ENCODE results near the gene MAPRE2.

The MAPRE2 gene

DNA sequence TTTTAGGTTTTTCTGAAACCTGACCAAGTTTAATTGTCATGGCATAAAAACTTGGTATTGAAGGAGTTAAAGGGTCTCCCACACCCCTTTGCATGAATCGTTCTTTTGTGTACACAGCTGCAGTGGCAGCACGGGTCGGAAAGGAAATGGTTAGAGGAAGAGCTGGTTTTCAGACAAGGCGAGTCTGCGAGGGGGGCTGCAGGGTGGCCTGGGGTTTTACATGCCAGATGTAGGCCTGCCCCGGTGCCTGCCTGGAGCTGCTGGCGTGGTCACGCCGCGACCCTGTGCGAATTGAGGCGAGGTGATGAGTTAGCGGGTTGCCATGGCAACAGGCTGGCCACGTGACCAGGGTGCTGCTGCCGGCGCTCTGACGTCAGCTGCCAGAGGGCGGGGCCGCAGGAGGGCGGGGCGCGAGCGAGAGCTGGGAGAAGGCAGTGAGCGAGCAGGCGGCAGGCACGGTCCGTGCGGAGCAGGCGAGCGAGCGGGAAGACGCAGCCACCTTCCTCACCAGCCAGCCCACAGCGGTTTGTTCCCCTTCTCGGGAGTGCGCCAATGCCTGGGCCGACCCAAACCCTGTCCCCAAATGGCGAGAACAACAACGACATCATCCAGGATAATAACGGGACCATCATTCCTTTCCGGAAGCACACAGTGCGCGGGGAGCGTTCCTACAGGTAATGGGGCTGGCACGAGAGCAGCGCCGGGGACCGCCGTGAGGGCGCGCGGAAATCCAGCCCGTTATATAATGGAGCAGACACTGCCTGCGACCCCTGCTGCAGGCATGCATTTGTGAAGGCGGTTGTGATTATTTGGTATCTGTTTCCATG, at the start of gene MAPRE2:
Gene MAPRE2 (plus strand): TSS at position 426 of the 827 bp plus-strand sequence. CDS start 127 bp downstream, at position 553.
- DNase-seq (ENCODE audit: extremely low spot score, insufficient read length, low read depth): peak; percentile 94
- FAIRE-seq: peak; percentile 92

DNA sequence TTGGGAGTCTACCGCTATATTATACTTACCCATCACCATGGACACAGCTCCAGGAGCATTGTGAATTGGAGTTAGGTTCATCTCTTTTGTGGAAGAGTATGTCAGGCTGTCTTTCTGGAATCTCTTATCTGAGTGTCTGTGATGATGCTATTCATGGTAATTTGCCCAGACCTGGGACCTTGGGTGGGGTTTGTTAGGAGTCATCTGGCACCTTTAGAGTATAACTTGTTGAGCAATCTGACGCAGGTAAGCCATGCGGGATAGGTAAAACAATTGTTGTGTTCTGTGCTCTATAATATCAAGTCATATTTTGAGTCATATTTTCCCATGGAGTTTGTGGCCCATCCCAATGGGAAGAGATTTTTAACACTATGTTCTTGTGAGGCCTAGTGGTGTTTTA, 49.7 kb upstream of the MAPRE2 start:
- DNase-seq (ENCODE audit: extremely low spot score, insufficient read length, low read depth) (no peak), FAIRE-seq (no peak)

DNA sequence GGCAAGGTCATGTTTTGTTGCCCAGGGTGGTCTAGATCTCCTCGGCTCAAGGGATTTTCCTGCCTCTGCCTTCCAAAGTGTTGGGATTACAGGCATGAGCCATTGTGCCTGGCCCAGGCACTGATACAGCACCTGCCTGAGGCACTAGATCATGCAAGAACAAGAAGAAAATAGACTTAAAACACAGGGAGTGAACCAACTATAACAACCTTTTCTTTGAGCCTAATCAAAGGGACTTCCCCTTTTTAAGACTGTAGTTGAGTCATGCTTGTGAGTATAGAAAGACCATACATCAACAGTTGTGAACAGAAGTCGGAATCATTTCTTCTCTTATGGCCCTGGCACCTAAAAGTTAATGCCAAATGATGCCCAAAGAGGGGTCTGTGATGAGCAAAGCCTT, 47.9 kb upstream of the MAPRE2 start:
- DNase-seq (ENCODE audit: extremely low spot score, insufficient read length, low read depth) (no peak), FAIRE-seq (no peak)

DNA sequence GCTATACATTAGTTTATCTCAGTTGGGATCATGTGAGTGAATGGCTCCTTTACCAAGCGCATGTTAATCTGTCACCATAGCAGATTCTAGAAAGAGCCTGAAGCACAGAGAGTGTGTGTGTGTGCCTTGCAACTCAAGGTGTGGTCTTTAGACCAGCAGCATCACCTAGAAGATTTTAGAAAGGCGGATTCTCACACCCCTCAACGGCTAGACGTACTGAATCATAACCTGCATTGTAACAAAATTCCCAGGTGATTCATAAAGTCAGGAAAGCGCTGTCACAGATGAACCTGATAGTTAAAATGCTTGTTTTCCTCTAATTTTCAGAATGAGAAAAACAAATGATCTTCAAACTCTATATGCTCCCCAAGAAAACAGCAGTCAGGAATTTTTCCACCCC, 45.5 kb upstream of the MAPRE2 start:
- FAIRE-seq: no peak
- DNase-seq (ENCODE audit: extremely low spot score, insufficient read length, low read depth): no peak

DNA sequence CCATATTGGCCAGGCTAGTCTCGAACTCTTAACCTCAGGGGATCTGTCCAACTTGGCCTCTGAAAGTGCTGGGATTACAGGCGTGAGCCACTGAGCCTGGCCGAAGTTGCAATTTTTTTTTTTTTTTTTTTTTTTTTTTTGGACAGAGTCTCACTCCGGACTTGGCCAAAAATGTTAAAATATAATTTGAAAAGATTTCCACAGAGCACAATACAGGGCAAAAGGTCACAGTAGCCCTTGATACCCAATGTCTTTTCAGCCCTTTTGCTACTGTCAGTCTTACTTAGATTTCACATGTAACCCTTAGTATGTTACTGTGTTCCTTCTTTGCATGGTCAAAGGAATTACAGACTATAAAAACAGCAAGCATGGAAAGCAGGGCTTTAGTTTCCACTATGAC, 42.6 kb upstream of the MAPRE2 start:
- FAIRE-seq (no peak), DNase-seq (ENCODE audit: extremely low spot score, insufficient read length, low read depth) (no peak)

DNA sequence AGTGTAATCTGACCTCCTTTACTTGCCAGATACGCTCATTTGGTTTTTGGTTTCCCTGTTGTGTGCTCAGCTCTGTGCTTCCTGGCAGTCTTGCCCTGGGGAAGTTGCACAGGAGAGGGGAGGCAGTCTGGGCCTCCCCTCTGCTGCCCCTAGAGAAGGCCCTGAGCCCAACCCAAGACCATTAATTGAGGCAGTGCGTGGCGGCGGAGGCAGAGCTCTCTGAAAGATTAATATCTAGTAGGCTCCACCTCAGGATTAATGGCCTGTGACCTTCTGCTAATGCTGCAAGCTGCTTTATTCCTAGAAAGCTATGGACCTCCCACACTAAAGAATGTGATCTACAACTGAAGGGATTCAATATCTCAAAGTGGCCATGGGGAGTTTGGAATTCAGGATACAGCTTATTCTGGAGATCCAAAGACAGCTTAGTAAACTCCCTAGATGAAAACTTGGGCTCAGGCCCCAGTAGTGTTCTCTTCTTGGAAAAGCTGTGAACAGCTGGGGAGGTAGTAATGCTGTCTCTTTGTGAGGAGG, 41.4 kb upstream of the MAPRE2 start:
- FAIRE-seq (no peak), DNase-seq (ENCODE audit: extremely low spot score, insufficient read length, low read depth) (no peak)

DNA sequence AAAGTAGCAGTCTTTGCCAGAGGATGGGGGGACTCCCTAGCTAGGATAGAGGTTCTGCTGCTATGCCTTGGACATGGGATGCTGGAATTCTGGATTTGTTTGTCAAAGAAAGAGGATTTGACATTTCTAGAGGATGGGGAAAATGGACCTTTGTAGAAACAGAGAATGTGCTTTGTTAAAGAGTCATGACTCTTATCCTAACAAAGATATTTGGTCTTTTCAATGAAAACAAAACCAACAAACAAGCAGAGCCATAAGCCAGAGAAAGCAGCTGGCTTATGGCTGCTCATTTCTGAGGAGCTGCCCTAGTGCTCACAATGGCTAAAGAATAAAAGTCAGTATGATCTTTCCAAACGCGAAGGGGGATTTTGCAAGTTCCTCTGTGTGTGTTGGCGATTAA, 40.8 kb upstream of the MAPRE2 start:
- DNase-seq (ENCODE audit: extremely low spot score, insufficient read length, low read depth) (no peak), FAIRE-seq (no peak)

DNA sequence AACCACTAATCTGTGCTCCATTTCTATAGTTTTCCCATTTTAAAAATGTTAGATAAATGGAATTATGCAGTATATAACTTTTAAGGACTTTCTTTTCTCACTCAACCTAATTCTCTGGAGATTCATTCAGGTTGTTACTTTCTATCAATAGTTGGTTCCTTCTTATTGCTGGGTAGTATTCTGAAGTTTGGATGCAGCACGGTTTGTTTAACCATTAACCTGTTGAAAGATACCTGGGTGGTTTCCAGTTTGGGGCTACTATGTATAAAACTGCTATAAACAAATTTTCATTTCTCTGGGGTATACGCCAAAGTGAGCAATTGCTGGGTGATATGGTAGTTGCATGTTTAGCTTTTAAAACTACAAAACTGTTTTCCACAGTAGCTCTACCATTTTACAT, 39.1 kb upstream of the MAPRE2 start:
- DNase-seq (ENCODE audit: extremely low spot score, insufficient read length, low read depth): no peak
- FAIRE-seq: no peak

DNA sequence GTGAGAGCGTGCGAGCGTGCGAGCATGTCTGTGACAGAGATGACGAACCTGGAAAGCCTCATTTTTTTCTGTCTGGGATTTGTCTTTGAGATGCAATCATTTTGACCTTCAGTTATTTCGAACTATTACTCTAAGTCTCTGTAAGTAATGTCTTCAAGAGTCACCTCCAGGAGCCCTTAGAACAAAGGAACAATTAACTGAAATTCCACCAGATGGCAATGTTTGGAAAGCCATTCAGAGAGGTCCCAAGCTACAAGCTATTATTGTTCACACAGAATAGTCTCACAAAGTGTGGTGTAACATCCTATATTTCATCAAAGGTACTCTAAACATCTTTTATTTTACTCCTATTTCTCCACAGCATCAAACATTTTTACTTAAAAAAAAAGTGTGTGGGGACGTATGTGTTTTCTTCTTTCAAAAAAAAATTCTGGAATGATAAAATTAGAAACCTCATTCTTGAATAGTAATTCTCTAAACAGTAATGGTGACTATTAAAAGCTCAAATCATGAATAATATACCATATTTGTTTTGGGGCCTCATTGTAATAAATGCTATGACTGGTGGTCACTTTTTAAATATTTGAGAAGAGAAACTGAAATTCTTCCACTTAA, 35.1 kb upstream of the MAPRE2 start:
- FAIRE-seq: peak; percentile 76
- peak; percentile 20 for DNase-seq (ENCODE audit: extremely low spot score, insufficient read length, low read depth)

DNA sequence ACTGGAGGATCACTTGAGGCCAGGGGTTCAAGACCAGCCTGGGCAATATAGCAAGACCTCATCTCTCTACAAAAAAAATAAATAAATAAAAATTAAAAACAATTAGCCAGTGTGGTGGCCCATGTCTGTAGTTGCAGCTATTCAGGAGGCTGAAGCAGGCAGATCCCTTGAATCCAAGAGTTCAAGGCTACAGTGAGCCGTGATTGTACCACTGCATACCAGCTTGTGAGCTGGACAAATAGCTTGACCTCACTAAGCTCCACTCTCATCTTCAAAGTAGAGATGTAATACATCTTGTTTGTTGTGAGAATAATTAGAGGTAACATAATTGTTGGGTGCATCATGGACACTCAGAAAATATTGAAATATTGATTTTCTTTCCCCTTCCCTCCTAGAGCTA, 31.1 kb upstream of the MAPRE2 start:
- FAIRE-seq (no peak), DNase-seq (ENCODE audit: extremely low spot score, insufficient read length, low read depth) (no peak)

DNA sequence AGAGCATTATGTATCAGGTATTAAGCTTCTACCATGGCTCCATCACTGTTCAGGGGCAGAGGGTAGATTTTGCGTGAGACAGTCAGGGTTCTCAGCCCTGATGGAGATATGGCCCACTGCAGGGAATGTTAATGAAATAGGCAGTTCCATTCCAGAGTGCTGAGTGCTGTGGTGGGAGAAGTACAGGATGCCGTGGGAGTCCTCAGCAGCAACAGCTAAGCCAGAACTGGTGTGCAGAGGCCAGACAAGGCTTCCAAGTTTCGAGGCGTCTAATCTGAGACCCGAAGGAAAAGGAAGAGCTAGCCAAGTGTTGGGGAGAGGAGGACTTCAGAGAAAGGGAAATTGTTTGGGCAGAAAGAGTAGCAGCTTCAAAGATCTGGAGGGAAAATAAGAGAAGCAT, 30.2 kb upstream of the MAPRE2 start:
- FAIRE-seq: no peak
- no peak for DNase-seq (ENCODE audit: extremely low spot score, insufficient read length, low read depth)

DNA sequence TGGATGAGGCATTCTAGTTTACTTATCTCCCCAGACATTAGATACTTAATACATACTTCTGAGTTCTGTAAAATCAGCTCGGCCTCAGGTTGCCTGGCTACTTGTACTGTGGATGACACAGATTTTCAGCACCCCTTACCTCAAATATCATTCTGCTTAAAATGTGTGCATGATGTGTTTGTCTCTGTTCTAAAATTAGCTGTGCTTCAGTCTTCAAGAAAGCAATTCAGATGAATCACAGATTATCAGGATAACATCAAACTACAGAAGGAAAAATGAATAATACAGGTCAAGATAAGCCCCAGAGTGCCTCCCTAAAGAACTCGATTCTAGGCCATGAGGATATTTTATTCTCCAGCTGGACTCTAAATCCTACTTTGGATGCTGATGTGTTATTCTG, 21.3 kb upstream of the MAPRE2 start:
- DNase-seq (ENCODE audit: extremely low spot score, insufficient read length, low read depth) (no peak), FAIRE-seq (no peak)

DNA sequence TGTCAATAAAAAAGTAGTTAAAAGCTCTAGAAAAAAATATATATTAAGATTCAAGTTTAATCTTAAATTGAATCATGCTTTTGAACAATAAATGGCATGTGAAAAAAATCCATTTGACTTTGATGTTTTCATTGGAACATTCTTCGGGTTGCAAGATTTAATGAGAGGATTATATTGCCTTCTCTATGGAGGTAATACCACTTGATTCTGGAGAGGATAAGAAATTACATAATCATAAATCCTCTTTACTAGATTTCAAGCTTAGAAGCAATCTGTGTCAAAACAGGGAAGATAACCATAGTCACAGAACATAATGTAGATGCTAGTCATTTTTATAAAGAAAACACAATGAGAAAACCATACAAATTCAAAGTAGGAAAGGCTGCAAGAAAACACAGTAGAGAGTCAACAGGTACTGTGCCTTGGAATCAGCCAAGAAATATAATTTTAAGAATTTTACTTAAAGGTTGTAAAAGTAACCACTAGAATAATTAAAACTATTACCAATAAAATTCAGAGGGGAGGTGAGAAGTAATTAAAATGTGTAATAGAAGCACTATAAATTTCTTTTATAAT, 18.7 kb upstream of the MAPRE2 start:
- FAIRE-seq (no peak), DNase-seq (ENCODE audit: extremely low spot score, insufficient read length, low read depth) (no peak)

DNA sequence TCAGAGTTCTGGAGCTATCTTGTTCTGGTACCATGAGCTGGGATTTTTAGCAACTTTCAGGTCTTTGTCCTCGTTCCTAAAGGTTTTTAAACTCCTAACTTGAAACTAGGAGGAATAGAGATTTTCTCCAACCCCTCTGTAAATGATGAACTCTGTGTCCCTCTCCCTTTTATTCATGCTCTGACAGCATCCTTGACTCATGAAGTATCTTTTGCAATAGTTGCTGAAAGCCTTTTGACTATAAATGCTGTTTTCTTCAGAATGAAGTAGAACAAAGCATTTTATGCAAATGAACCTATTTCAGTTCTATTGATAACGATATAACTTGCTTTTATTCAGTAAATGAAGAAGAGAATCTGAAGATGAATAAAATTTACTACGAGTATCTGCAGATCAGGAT, 17.0 kb upstream of the MAPRE2 start:
- no peak for FAIRE-seq
- no peak for DNase-seq (ENCODE audit: extremely low spot score, insufficient read length, low read depth)

DNA sequence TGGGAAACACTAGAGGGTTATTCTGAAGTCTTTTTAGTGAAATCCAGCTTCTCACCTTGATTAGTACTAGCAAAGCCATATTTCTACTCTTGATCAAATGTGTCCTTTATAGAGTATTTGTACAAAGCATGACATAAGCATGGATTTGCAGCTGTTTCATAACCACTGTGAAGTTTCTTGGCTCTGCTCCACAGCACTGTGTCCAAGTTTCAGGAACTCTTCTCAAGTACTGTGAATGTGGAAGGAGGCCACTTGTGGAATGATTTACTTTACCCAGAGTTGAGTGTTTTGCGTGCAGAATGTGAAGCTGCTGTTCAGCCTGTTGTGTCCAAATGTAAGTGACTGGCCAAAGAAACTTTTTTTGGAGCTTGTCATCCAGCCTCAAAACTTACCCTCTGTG, 16.2 kb upstream of the MAPRE2 start:
- FAIRE-seq (no peak), DNase-seq (ENCODE audit: extremely low spot score, insufficient read length, low read depth) (no peak)

DNA sequence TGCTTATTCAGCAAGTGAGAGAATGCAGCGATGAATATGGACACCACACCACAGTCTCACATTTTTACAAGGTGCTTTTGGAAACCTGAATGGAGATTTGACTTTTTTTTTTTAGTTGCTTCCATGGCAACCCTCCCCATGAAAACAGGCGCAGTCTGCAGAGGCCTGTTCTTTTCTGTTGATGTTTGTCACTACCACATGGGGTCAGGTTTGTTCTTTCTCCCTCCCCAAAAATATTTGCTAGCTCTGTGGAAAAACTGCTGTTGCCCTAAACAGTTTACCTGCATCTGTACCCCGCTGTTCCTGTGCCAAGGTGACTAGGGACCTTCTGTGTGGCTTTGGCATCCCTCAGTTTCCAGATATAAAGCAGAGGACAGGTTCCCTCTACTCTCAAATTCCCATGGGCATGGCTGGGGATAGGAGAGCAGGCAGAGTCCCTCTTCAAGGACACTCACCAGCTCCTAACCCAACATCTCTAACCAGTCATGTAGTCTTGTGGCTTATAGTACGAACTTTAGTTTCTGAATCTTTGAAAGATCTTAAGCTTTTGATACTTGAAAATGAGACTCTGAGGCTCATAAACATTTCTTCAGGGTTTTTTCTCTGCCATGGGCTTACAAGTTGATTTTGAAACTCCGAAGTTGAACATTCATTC, 14.7 kb upstream of the MAPRE2 start:
- DNase-seq (ENCODE audit: extremely low spot score, insufficient read length, low read depth) (no peak), FAIRE-seq (peak; percentile 5)

DNA sequence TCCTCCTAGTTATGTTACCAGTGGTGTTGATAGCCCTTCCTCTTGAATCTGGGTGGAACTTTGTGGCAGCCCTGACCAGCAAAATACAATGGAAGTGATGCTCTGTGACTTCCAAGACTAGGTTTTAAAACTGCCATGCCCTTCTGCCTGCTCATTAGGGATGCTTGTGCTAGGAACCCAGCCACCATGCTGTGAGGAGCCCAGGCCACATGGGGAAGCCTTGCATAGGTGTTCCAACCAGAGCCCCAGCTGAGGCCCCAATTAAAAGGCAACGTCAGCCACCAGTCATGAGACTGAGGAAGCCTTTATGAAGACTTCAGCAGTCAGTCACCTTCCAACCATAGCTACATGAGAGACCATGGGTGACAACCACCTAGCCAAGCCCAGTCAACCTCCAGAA, 14.0 kb upstream of the MAPRE2 start:
- FAIRE-seq (no peak), DNase-seq (ENCODE audit: extremely low spot score, insufficient read length, low read depth) (no peak)

DNA sequence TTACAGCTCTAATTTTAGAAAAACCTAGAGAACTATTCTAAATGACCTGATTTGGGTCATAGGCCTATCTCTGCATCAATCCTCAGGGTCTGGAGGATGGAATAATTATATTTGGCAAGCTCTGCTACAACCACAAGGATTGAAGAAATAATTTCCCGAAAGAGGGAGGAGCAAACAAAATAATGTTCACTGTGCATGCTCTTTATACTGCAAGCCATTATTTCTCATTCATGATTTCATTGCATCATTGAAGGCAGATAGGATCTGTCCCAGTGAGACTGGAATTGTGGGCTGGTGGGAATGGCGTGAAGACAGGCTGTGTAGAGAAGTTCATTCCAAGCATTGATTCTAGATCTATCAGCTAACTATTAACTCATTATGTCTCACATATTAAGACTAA, 12.7 kb upstream of the MAPRE2 start:
- DNase-seq (ENCODE audit: extremely low spot score, insufficient read length, low read depth) (no peak), FAIRE-seq (no peak)

DNA sequence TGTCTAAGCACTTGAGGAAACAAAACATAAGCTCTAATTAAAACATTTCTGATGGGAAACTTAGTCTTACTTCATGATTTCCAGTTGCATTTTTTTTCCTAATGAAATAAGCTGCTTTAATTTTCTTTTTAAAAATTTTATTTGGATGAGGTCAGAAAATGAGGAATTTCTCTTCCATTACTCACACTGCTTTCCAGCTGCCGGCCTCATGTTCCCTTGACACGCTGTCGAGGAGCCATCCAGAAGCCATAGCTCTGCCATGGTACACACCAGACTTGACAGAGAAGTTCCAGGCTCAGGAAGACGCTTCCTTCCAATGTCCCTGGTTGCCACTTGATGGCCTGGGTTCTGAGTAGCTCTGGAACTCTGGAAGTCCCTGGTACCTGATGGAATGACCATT, 12.1 kb upstream of the MAPRE2 start:
- DNase-seq (ENCODE audit: extremely low spot score, insufficient read length, low read depth): no peak
- no peak for FAIRE-seq

DNA sequence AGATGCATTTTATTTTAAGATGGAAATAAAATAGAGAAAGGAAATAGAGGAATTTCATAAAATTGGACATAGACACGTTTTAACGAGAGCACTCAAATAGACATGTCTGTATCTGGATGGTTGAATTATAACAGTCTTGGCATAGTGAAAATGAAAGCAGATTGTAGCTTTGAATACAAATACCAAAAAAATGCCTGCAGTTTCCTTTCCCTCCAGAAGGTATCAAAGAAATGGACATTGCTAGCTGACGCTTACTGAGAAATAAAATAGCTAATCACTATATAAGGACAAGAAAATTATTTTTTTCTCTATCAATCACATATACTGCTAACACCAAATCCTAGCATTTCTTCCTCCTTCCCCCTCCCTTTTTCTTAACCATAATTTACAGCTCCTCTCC, 11.4 kb upstream of the MAPRE2 start:
- FAIRE-seq: peak; percentile 92

More for the DNA sequence above, 11.4 kb upstream of the MAPRE2 start:
- DNase-seq (ENCODE audit: extremely low spot score, insufficient read length, low read depth): no peak
